ENCODE results near the gene OR52I2. TPM values are rescaled to one million over a fixed set of nuclear protein-coding genes. Genes with fewer than 3 reads are reported as not detected.

The OR52I2 gene
- total RNA-seq, 1 donor from 2014 or later = not detected

- Histone ChIP-seq H3K36me3 (no peaks in the 10 kb centered on the region), H3K4me3 (no peak overlapping the region), H3K27me3 (ENCODE audit: low read depth) (peaks cover 8% of the 10 kb centered on the region), H3K9me3 (replicated peaks) (peaks cover 21% of the 10 kb centered on the region), H3K27ac (replicated peaks) (no peak overlapping the region), H3K4me1 (no peaks in the 10 kb centered on the region)
- intact Hi-C loops (cut with micrococcal nuclease) = no loop called here
- DNase-seq = no peak
- TF ChIP-seq, protein P1, sequence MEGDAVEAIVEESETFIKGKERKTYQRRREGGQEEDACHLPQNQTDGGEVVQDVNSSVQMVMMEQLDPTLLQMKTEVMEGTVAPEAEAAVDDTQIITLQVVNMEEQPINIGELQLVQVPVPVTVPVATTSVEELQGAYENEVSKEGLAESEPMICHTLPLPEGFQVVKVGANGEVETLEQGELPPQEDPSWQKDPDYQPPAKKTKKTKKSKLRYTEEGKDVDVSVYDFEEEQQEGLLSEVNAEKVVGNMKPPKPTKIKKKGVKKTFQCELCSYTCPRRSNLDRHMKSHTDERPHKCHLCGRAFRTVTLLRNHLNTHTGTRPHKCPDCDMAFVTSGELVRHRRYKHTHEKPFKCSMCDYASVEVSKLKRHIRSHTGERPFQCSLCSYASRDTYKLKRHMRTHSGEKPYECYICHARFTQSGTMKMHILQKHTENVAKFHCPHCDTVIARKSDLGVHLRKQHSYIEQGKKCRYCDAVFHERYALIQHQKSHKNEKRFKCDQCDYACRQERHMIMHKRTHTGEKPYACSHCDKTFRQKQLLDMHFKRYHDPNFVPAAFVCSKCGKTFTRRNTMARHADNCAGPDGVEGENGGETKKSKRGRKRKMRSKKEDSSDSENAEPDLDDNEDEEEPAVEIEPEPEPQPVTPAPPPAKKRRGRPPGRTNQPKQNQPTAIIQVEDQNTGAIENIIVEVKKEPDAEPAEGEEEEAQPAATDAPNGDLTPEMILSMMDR (IDR thresholded peaks at IDR 0.05; ENCODE audit: borderline replicate concordance) = no peak
Observed at GRCh38 chr11:4565371-4565770, 16.2 kb upstream of the OR52I2 start.

- Histone ChIP-seq H3K4me1 (no peaks in the 10 kb centered on the region), H3K27ac (replicated peaks) (no peak overlapping the region), H3K4me3 (no peak overlapping the region), H3K36me3 (no peaks in the 10 kb centered on the region), H3K9me3 (replicated peaks) (peaks cover 9% of the 10 kb centered on the region), H3K27me3 (ENCODE audit: low read depth) (peaks cover 13% of the 10 kb centered on the region)
- TF ChIP-seq, protein P1 (IDR thresholded peaks at IDR 0.05; ENCODE audit: borderline replicate concordance) = no peak
- intact Hi-C loops (cut with micrococcal nuclease) = no loop called here
- no peak for DNase-seq
Observed at GRCh38 chr11:4569075-4569474, 12.5 kb upstream of the OR52I2 start.

GRCh38 chr11:4576880-4577279, 4.7 kb upstream of the OR52I2 start:
- H3K4me3 ChIP-seq = no peak overlapping the region
- H3K27me3 ChIP-seq (ENCODE audit: low read depth) = peaks cover 24% of the 10 kb centered on the region
- TF ChIP-seq, protein P1 (IDR thresholded peaks at IDR 0.05; ENCODE audit: borderline replicate concordance) = no peak
- H3K4me1 ChIP-seq = no peaks in the 10 kb centered on the region
- intact Hi-C loops (cut with micrococcal nuclease) = no loop called here
- DNase-seq = no peak
- H3K36me3 ChIP-seq = no peaks in the 10 kb centered on the region
- H3K9me3 ChIP-seq (replicated peaks) = no peaks in the 10 kb centered on the region
- H3K27ac ChIP-seq (replicated peaks) = no peak overlapping the region

GRCh38 chr11:4577761-4578160, 3.8 kb upstream of the OR52I2 start:
- DNase-seq = no peak
- Histone ChIP-seq H3K4me1 (no peaks in the 10 kb centered on the region), H3K27me3 (ENCODE audit: low read depth) (peaks cover 24% of the 10 kb centered on the region), H3K27ac (replicated peaks) (no peak overlapping the region), H3K4me3 (no peak overlapping the region), H3K36me3 (no peaks in the 10 kb centered on the region), H3K9me3 (replicated peaks) (no peaks in the 10 kb centered on the region)
- TF ChIP-seq, protein P1 (IDR thresholded peaks at IDR 0.05; ENCODE audit: borderline replicate concordance) = no peak
- intact Hi-C loops (cut with micrococcal nuclease) = no loop called here

DNA sequence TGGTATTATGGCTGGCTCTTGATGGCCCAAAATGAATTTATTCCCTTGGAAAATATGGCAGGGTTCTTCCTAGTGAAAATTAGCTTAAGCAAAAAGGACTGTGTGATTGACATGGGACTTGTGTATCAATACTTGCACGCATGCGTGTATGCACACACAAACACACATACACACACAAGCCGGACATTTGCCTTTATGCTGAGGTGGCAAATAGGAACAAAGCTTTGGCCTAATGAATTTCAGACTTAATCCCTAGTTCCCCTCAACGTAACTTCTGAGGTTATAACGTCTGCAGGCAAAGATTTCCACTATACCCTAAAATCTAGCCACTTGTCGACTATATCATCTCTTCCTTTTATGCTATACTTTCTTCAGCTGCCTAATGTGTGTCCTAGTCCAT, 2.9 kb upstream of the OR52I2 start:
- Histone ChIP-seq H3K27me3 (ENCODE audit: low read depth) (peaks cover 22% of the 10 kb centered on the region), H3K4me1 (no peaks in the 10 kb centered on the region), H3K4me3 (no peak overlapping the region), H3K27ac (replicated peaks) (no peak overlapping the region), H3K36me3 (no peaks in the 10 kb centered on the region), H3K9me3 (replicated peaks) (no peaks in the 10 kb centered on the region)
- intact Hi-C loops (cut with micrococcal nuclease) = no loop called here
- no peak for DNase-seq
- TF ChIP-seq, protein P1 (IDR thresholded peaks at IDR 0.05; ENCODE audit: borderline replicate concordance) = no peak

DNA sequence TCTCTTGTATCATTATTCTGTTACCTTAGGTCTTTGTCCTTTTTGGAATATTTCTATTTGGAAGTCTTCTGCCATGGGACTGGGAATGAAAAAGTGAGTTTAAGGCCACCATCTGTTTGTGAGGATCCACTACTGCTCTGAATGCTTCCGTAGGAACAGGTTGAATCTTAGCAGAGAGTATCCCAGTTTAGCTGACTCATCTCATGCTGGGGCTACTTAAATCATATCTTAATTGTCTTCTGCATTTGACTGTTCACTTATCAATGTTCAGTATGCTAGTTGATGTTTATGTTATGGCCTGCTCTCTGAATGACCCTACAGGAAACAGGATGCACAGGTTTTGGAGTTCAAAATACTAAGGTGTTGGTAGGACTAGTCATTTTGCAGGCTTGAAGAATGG, 1.4 kb upstream of the OR52I2 start:
- Histone ChIP-seq H3K36me3 (no peaks in the 10 kb centered on the region), H3K27me3 (ENCODE audit: low read depth) (peaks cover 29% of the 10 kb centered on the region), H3K27ac (replicated peaks) (no peak overlapping the region), H3K9me3 (replicated peaks) (no peaks in the 10 kb centered on the region), H3K4me1 (no peaks in the 10 kb centered on the region), H3K4me3 (no peak overlapping the region)
- TF ChIP-seq, protein P1 (IDR thresholded peaks at IDR 0.05; ENCODE audit: borderline replicate concordance) = no peak
- no peak for DNase-seq
- intact Hi-C loops (cut with micrococcal nuclease) = no loop called here
